ENCODE measurements around the gene ACRBP. TPM values are rescaled to one million over a fixed set of nuclear protein-coding genes. Genes with fewer than 3 reads are reported as not detected.

The ACRBP gene
- total RNA-seq, 1 experiment from 2014 or later = 0.77 TPM

DNA sequence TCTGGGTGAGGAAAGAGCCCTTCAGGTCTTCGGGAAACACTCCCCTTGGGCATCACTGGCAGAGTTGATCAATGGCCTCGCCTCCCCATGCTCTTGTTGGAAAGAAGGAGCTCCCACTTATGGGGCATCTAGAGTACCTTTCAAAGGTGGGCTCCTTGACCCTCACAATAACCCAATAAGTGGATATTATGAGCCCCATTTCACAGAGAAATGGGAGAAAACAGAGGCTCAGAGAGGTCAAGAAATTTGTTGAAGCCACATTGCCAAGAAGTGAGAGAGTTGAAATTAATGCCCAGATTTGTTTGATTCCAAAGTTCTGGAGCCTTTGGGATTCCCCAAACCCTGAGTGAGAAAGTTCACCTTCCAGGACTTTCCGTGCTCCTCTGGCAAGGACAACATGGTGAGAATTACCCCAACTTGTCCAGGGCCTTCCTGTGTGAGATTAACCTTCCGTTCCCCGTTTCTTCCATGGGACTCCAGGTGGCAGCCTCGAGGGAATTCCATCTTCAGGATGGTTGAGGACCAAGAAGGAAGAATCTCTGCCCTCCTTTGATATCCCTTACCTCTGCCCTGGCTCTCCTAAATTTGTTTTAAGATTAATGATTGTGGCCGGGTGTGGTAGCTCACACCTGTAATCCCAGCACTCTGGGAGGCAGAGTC lies 32.6 kb downstream of the ACRBP start:
- TF ChIP-seq EZH2phosphoT487 (IDR thresholded peaks at IDR 0.05; ENCODE audit: borderline replicate concordance, low read length) = no peak
- no peak for TF ChIP-seq EZH2 (IDR thresholded peaks at IDR 0.05; ENCODE audit: low read length, unreplicated experiment)
- TF ChIP-seq CTCF (conservative IDR thresholded peaks at IDR 0.05; ENCODE audit: low read depth, low read length) = 0 out of 2 replicates have a peak, but pooled peaks have one; percentile 10
- ATAC-seq (no peak), DNase-seq (no peak)
- Histone ChIP-seq H2AFZ (ENCODE audit: low read length) (no peak overlapping the region), H3K4me3 (ENCODE audit: low read length) (no peak overlapping the region), H3K9me3 (ENCODE audit: low read length) (no peaks in the 10 kb centered on the region), H3K27ac (ENCODE audit: low read length) (peak overlapping the region; percentile 18; the same call in 1 of the 2 replicates), H3F3A (ENCODE audit: low read length, unreplicated experiment) (no peaks in the 10 kb centered on the region), H3K4me2 (ENCODE audit: low read length) (no peak overlapping the region), H4K20me1 (ENCODE audit: low read length) (no peaks in the 10 kb centered on the region), H3K4me1 (ENCODE audit: insufficient read depth, low read length) (peaks cover 15% of the 10 kb centered on the region), H3K9me2 (replicated peaks; ENCODE audit: low read length) (no peaks in the 10 kb centered on the region), H3K79me2 (ENCODE audit: low read length) (no peaks in the 10 kb centered on the region), H3K27me3 (ENCODE audit: low read length) (no peaks in the 10 kb centered on the region), H3K9ac (ENCODE audit: low read length) (no peak overlapping the region), H3K36me3 (ENCODE audit: low read depth, low read length) (no peaks in the 10 kb centered on the region)
- BruUV-seq (replicated peaks) = no TSS peak
- ChIA-PET POLR2A (ENCODE audit: unreplicated experiment) (no interaction called here), CTCF (no interaction called here)
- intact Hi-C loops (cut with micrococcal nuclease) = loop anchor here (5.0 kb wide), 2 partner anchors 48 to 83 kb away; partner anchors contain the start of gene ING4

GRCh38 chr12:6613776-6614512 lies 33.3 kb downstream of the ACRBP start:
- ChIA-PET POLR2A (ENCODE audit: unreplicated experiment) (no interaction called here), CTCF (no interaction called here)
- intact Hi-C loops (cut with micrococcal nuclease) = no loop called here
- BruUV-seq (replicated peaks) = no TSS peak
- Histone ChIP-seq H3K4me2 (ENCODE audit: low read length) (no peak overlapping the region), H3F3A (ENCODE audit: low read length, unreplicated experiment) (no peaks in the 10 kb centered on the region), H3K27me3 (ENCODE audit: low read length) (no peaks in the 10 kb centered on the region), H3K4me3 (ENCODE audit: low read length) (no peak overlapping the region), H3K27ac (ENCODE audit: low read length) (peak overlapping the region; percentile 18; the same call in 1 of the 2 replicates), H2AFZ (ENCODE audit: low read length) (peak overlapping the region; percentile 48; the same call in 1 of the 2 replicates), H3K9me3 (ENCODE audit: low read length) (no peaks in the 10 kb centered on the region), H3K36me3 (ENCODE audit: low read depth, low read length) (no peaks in the 10 kb centered on the region), H3K9ac (ENCODE audit: low read length) (no peak overlapping the region), H3K79me2 (ENCODE audit: low read length) (no peaks in the 10 kb centered on the region), H4K20me1 (ENCODE audit: low read length) (no peaks in the 10 kb centered on the region), H3K9me2 (replicated peaks; ENCODE audit: low read length) (no peaks in the 10 kb centered on the region), H3K4me1 (ENCODE audit: insufficient read depth, low read length) (peaks cover 15% of the 10 kb centered on the region)
- peak; percentile 77 for DNase-seq
- ATAC-seq = peak; percentile 58
- TF ChIP-seq EZH2 (IDR thresholded peaks at IDR 0.05; ENCODE audit: low read length, unreplicated experiment) (no peak), CTCF (conservative IDR thresholded peaks at IDR 0.05; ENCODE audit: low read depth, low read length) (0 out of 2 replicates have a peak, but pooled peaks have one; percentile 2)

All from PC-3 (cell line).